HPDE6-E6E7 (cell line): Measurements from ENCODE around the gene SERPINB10.

Experiments
- DNase-seq: peaks from one replicate; pipeline ENCODE4 v3.0.0; 2011; ENCODE audit warnings: missing footprints; ENCODE audit errors: extremely low spot score

Gene SERPINB10

DNA sequence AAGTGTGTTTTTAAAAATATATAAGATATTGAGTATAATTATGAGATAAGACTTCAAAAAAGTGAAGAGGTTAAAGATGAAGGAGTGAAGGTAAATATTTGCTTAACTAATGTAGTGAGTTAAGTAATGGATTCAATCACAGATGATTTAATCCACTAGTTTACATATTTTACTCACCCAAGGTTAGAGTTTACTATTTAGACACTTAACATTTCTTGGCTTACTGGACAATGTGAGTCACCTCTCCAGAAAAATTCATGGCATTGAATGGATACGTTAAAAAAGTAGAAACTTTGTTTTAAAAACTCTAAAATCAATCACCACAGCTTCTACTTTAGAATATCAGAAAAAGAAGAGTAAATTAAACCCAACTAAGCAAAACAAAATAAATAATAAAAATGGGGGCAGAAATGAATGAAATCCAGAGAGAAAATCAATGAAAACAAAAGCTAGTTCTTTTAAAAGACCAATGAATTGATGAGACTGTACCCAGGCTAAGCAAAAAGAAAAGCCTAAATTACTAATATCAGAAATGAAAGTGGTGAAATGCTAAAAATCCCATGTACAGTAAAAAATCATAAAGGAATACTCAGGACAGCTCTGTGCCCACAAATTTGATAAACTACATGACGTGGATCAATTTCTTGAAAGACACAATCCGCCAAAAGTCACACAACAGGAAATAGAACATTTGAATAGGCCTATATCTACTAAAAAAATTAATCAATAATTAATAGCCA, 39.5 kb downstream of the SERPINB10 start:
- no peak for DNase-seq

DNA sequence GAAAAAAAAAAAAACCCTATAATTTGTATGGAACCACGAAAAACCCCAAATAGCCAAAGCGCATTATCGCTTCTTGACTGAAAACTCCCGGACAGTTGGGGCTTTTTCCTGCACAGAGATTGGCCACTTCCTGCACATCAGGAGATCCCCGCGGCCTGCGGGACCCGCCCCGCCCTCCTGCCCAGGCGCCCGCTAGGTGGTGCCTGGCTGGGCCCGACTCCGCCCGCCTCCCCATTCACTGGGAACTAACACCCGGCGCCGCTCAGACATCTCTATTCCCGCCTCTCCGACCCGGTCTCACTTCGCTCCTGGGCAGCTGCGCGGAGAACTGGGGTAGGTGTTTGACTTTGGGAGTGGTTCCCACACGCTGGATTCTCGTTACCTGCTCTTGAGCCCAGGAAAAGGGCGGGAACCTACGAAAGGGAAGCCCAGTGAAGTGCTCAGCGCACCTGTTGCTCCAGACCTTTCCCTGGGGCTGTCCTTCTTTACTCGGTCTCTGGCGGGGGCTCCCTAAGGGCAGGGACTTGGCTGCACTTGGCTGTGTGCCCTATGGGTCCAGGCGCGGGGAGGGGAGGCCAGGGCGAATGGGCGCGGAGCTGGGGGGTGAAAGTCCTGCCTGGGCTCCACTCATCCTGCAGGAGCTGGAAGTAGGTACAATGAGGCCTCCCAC, 41.4 kb downstream of the SERPINB10 start, which contains the start of gene HMSD:
Gene HMSD (plus strand): TSS at position 234 of the 670 bp plus-strand sequence. CDS start 4,155 bp downstream, outside the sequence.
- DNase-seq: peak; percentile 55

DNA sequence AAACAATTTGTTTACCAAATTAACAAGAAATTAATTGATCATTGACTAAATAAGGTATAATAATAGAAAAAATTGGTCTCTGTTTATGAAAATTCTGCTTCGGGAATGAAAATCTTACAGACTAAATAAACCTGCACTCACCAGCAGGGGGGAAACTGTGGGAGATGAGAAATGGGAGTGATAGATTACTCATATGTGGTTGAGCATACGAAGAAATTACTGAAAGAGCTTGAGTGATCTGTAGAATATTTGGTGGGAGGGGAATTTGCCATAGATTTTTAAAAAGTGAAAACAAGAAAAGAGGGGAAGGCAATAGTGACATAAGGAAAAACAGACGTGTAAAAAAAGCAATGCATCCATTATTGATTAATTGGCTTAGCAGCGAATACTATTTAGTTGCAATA, 43.5 kb downstream of the SERPINB10 start:
- no peak for DNase-seq

DNA sequence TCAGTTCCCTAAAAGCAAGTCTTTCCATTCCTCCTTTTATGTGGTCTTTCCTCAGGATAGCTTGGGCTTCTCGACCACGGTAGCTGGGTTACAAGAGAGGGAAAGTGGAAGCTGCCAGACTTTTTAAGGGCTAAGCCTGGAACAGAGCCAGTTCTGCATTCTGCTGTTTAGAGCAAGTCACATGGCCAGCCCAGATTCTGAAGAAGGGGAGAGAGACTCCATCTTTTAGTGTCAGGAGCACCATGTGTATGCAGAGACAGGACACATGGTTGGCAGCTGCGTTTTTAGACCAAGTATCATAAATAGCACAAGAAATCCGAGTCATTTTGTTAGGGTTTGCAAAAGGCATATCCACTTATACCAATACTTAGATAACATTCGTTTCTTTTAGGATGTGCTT, 46.1 kb downstream of the SERPINB10 start:
- DNase-seq: no peak

DNA sequence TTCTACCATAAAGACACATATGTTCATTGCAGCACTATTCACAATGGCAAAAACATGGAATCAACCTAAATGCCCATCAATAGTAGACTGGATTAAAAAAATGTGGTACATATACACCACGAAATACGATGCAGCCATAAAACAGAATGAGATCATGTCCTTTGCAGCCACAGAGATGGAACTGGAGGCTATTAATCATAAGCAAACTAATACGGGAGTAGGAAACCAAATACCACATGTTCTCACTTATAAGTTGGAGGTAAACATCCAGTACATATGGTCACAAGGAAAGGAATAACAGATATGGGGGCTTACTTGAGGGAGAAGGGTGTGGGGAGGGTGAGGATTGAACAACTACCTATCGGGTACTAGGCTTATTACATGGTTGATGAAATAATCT, 49.0 kb downstream of the SERPINB10 start:
- no peak for DNase-seq

DNA sequence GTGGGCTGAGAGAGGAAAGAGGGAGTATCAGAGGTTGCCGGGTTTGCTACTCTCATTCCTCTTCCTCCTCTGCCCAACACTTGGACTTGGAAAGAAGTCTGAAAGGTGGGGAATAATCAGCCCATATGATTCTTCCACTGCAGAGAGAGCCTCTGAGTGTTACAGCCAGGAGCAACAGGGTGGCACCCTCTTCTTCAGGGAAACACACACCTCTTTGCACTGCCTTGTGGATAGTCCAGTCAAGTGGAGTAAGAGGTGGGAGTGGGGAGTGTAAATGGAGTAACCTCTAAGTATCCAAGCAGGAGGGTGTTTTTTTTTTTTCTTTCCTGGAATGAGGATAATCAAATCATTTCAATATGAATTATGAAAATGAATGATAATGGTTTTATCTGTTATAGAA, 53.1 kb downstream of the SERPINB10 start:
- no peak for DNase-seq

DNA sequence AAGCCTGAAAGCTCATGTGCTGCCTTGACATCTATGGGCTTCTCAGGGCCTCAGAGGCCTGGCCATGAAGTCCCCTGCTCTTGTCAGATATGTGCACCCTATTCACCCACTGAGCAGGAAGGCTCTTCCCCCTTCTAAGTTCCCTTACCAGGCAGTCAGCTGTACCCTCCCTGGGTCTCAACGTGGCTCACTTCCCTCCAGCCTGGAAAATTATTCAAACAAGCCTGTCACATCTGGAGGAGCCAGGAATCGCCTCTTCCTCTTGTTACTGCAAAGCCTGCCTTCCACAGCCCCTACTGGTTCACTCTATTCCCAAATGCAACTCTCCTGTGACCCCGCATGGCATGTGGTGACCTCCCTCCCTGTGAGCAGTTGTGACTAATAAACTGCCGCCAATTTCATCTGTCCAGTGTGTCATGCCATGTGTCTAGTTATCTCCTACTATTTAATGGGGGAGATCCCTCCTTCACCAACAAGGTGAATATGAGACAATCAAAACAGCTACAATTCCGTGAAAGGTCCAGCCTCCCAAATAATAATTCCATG, 53.8 kb downstream of the SERPINB10 start:
- DNase-seq: no peak

DNA sequence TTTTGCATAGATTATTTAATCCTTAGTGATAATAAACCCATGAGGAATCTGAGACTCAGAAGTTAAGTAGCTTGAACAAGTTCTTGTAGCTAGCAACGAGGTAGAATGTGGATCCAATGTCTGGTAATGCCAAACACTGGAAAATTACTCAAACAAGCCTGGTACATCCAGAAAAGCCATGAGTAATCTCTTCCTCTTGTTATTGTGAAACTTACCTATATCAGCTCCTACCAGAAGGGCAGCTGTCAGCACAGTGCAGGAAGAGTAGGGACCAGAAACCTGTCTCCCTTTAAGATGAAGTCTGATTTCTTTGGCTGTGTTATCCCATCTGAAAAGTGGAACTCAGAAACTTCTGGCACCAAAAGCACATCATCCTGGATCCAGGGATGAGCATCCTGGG, 54.4 kb downstream of the SERPINB10 start:
- no peak for DNase-seq

DNA sequence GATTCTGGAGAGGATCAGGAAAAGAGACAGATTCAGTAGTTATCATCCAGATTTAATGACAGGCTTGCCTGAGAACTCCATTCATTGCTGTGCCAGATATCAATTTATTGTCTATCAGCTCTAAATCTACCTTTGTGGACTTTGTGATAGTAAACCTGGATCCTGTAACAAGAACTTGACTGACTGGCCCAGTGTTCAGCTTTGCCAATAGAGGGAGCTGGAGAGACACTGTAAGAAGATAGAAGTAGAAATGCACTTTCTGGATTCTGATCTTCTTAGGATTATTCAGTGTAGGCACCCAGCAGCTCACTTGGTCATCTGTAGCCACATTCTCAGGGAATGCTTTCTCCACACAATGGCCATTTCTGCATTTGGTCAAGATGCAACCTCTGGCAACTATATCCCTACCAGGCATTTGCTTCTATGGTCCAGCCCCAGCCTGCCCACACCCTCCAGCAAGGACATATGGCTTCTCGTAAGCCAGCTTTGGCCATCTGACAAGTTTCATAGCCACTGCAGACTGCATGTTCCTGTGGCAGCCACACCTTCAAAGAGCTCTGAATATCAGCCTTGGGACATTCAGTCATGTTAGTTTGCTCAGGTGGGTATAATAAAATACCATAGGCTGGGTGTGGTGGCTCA, 56.0 kb downstream of the SERPINB10 start:
- DNase-seq: peak; percentile 25

DNA sequence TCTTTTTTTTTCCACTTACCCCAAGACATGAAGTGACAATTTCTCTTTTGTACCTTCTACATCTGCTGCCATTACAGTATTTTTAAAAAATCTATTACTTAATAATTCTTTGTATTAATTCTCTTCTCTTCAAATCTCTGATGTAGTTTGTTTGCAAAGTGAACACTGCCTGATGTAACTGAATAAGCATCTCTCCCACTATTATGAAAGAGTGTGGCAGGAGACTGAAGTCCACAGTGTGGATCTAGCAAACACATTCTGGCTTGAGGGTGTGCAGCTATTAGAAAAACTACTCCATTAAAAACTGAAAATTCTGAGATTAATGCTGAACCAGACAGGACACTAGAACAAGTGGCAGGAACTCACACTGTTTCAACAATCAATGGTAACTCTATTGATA, 57.1 kb downstream of the SERPINB10 start:
- DNase-seq: no peak

DNA sequence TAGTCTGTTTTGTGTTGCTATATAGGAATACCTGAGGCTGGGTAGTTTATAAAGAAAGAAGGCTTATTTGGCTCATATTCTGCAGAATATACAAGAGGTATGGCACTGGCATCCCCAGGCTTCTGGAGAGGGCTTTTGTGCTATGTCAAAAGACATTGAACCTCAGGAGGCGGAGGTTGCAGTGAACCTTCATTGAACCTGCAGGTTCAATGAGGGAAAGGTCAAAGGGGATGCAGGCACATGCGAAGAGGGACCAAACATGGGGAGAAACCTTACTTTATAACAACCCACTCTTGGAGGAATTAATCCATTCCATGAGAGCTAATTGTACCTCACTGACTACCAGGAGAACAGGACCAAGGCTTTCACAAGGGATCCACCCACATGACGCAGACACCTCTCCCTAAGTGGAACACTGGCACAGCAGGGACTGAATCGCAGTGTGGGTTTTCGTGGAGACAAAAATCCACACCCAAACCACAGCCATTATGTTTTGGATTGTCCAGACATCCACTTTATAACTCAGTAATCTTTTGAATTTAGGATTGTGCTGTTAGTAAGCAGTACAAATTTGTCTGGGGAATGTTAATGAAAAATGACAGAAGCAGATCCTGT, 58.1 kb downstream of the SERPINB10 start:
- no peak for DNase-seq

DNA sequence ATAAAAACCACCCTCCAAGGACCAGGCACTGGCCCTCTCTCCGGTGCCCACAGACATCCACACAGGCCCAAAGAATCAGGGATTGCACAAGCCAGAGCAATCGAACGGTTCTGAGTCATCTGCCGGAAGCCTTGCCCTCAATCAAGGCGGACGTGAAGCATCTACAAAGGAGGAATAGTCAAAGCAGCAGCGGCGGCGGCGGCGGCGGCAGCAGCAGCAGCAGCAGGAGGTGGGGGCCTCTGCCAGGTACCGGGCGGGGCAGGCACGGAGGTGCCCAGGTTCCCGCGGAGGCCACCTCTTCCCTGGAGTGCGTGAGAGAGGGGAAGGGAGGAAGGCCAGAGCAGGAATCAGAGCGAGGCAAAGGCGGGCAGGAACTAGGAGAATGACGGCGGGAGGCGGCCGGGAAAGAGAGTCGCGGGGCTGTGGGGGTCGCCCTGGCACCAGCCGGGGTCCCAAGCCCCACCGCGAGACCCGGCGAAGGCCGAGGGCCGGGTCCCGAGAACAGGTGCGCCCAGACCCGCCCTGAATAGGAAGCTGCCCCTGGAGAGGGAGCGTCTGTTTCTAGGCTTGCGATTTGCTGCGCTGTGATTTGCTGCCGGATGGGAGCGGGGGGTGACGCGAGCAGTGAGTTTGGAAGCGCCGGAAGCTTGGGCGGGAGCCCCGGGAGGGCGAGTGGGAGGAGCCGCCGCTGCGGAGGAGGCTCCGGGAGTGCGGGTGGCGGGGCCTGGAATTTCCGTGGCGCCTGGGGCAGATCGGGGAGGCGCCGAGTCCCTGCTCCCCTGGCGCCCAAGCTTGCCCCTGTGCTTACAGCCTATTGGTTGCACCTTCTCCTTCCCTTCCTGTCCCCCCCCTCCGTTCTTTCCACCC, 62.4 kb downstream of the SERPINB10 start, which contains the start of gene SERPINB8:
Gene SERPINB8 (plus strand): TSS at position 140 of the 867 bp plus-strand sequence. CDS start 8,228 bp downstream, outside the sequence.
- peak; percentile 88 for DNase-seq

DNA sequence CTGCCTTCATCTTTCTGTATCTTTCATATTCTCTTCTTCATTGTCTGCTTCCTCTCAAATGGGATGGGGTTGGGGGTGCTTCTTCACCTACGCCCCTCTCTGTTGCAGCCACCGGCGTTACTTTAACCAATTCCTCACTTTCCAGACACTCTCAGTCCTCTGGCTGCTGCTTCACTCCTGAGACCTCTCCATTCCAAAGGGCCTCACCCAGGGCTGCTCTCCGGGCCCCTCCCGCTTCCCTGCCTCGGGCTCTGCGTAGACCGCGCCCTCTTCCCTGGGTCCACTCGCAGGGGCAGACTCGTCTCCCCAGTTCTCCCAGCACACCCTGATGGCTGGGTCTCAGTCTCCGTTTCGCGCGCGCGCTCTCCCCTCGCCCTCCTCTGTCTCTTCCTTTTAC, 63.0 kb downstream of the SERPINB10 start:
- peak; percentile 49 for DNase-seq

DNA sequence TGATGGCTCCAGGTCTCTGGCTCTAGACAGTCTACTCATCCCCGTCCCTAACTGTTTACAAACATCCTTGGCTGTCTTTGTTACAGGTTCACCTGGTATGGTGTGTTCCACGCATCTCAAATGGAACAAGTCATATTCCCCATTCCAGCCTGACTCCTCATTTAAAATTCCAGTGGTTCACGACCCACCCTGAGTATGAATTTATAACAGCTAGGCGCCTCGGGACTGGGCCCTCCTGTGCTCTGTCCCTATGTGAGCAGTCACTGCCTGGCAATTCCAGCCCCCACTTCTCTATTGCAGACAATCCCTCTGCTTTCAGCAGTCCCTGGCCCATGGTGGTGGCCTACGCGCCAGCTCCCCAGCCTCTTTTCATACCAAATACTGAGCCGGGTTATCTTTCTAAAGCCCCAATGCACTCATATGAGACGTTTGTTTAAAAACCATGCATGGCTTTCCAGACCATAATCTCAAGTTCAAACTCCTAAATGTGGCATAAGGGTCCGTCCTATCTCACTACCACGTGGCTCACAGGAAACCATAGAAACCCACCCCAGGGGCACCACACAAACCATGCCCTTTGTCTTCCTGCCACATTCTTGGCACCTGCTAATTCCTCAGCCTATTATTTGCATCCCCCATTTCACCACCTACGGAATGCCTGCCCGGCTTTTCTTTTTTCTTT, 63.7 kb downstream of the SERPINB10 start:
- DNase-seq: no peak

DNA sequence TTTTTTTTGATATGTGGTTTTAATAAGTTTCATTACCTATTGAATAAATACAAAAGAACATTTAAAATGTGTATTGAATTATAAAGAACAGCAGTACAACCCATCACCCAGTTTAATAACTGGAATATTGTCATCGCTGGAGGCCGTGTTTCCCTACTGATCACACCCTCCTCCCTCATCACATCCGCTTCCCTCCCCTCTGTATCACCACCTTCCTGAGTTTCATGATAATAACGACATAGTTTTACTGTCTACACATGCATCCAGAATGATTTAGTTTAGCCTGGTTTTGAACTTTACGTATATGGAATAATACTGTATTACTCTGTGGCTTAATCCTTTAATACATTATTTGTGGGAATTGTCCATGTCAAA, 64.2 kb downstream of the SERPINB10 start:
- no peak for DNase-seq

DNA sequence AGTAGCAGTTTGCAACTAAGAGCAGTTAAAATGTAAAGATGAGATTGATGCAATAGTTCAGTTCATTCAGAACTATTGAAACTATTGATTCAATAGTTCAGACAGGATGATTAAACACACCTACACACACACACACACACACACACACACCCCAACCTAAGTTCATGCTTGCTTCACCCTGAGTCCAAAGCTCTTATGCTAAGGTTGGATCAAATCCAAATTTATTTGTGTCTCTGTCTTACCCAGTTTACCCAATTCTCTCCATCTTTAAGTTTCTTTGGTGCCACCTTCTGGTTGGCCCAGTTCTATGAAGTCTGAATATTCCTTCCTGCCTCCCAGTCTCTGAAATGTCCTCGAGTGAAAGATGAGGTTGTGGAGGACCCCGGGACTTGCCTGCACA, 67.2 kb downstream of the SERPINB10 start:
- DNase-seq: no peak

DNA sequence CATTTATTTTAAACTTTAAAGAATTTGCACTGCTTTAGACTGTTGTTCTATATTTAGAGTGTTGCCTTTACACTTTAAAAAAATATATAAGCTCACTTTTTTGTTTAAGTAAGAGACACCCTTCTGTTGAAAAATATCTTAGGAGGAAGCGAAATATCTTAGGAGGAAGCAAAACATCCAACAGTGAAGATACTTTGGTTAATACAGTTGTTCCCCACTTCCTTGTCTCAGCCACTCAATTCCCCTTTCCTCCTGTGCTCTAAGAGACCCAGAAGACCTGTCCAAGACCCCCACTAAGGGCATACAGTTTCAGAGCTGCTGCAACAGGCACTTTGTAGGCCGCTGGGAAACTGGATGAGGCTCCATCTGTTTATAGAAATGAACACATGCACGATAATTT, 67.9 kb downstream of the SERPINB10 start:
- no peak for DNase-seq

DNA sequence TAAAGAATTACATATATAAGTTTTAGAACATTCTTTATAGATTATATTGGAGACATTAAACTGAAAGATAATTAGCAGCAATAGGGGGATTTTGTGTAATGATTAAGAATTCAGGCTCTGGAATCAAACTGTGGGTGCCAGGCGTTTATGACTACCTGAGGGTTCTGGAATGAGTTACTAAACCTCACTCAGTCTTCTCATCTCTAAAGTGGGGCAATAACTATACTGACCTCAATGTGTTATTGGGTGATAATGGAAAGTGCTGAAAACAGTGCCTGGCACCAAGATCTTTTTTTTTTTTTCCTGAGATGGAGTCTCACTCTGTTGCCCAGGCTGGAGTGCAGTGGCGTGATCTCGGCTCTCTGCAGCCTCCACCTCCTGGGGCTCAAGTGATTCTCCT, 69.3 kb downstream of the SERPINB10 start:
- DNase-seq: no peak

DNA sequence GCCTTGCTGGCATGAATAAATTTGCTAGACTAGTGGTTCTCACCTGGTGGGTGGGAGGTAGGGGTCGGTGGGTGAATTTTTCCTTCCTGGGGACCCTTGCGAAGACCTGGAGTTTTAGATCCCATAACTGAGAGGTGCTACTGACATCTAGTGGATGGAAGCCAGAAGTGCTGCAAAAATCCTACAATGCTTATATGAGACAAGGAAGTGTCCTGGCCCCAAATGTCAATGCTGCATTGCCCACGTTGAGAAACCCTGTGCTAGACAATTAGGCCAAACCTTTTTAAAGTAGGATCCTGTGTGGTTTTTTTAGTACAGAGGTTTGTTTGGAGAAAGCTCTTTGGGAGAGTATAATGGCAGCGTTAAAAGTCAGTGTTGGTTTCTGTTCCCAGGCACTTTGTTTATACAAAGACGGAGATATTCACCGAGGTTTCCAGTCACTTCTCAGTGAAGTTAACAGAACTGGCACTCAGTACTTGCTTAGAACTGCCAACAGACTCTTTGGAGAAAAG, 71.7 kb downstream of the SERPINB10 start:
- DNase-seq: peak; percentile 32

DNA sequence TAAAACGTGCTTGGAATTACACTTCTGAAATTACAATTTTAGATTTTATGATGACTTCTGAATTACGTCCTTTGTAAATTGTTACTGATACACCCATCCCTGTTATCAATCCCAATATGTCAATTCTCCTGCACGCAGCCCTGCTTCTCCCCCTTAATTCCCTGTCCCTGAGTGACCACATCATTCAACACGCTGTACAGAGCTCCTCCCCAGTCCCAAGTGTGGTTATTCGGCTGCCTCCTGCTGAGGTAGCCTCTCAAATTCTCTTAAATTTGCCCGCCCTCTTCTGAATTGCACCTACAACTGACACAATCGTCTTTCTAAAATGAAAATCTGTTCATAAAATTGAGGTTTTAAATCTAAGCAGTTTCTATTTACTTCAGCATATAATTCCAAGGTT, 72.3 kb downstream of the SERPINB10 start:
- DNase-seq: no peak
